CD14-positive monocyte (primary cell): ENCODE measurements around the gene DNMT3L. TPM values are rescaled to one million over a fixed set of nuclear protein-coding genes. Genes with fewer than 3 reads are reported as not detected.

ENCODE experiments used
- DNase-seq, 3 donors: peaks; one replicate each; pipeline ENCODE4 v3.0.0-alpha.2; 2011 to 2022
- H2AFZ ChIP-seq: 2 replicates; pipeline ENCODE4 v1.6.0; 2012; ENCODE audit warnings: mild to moderate bottlenecking, low read depth, low read length, inconsistent platforms; ENCODE audit not compliant: insufficient read depth, poor library complexity, severe bottlenecking
- H3K27ac ChIP-seq, 2 donors: 1 replicate in 1 of 2; 2 replicates in 1 of 2; pipeline ENCODE4 v1.5.1; 2012 to 2013; ENCODE audit warnings: low read length in 2 of 2, control low read depth in 1 of 2, inconsistent platforms in 1 of 2, low read depth in 1 of 2, mild to moderate bottlenecking in 1 of 2
- H3K27me3 ChIP-seq, 2 donors: one replicate each; pipeline versions ENCODE4 v1.6.0 to v1.6.1; 2011 to 2013; ENCODE audit warnings: low read length in 2 of 2; ENCODE audit not compliant: control insufficient read depth in 2 of 2, insufficient read depth in 2 of 2
- H3K36me3 ChIP-seq, 2 donors: replicated peaks in 1 of 2; 1 replicate in 1 of 2; 2 replicates in 1 of 2; pipeline versions ENCODE4 v1.5.1 to v1.6.1; 2012 to 2013; ENCODE audit warnings: low read length in 2 of 2, control low read depth in 1 of 2, inconsistent platforms in 1 of 2, mild to moderate bottlenecking in 1 of 2; ENCODE audit not compliant: insufficient read depth in 2 of 2, control insufficient read depth in 1 of 2
- H3K4me1 ChIP-seq, 2 donors: 1 replicate in 1 of 2; 2 replicates in 1 of 2; pipeline versions ENCODE4 v1.5.1 to v1.6.1; 2012 to 2013; ENCODE audit warnings: low read length in 2 of 2, control low read depth in 1 of 2, inconsistent platforms in 1 of 2, mild to moderate bottlenecking in 1 of 2, moderate library complexity in 1 of 2; ENCODE audit not compliant: insufficient read depth in 2 of 2, control insufficient read depth in 1 of 2
- H3K4me2 ChIP-seq: replicated peaks from 2 replicates; pipeline ENCODE3; 2012; ENCODE audit warnings: low read length, moderate library complexity, mild to moderate bottlenecking; ENCODE audit not compliant: poor library complexity, severe bottlenecking; ENCODE audit errors: extremely low read depth
- H3K4me3 ChIP-seq, 3 experiments: fragments of 200-600 bp in 1 of 3; sonication (generic) in 1 of 3; replicated peaks in 1 of 3; 1 replicate in 2 of 3; 2 replicates in 1 of 3; pipeline ENCODE4 v1.5.1; 2011 to 2013; ENCODE audit warnings: low read length in 3 of 3, mild to moderate bottlenecking in 3 of 3, control low read depth in 2 of 3, low read depth in 2 of 3, inconsistent platforms in 1 of 3, moderate library complexity in 1 of 3
- H3K79me2 ChIP-seq: 2 replicates; pipeline ENCODE4 v1.6.0; 2012; ENCODE audit warnings: mild to moderate bottlenecking, control low read depth, inconsistent platforms, low read length, moderate library complexity; ENCODE audit not compliant: insufficient read depth
- H3K9ac ChIP-seq: 2 replicates; pipeline ENCODE4 v1.6.0; 2017; ENCODE audit warnings: low read length, mild to moderate bottlenecking; ENCODE audit not compliant: insufficient read depth, poor library complexity, severe bottlenecking
- H3K9me3 ChIP-seq, 2 donors: replicated peaks in 1 of 2; 1 replicate in 1 of 2; 2 replicates in 1 of 2; pipeline versions ENCODE4 v1.5.1 to v1.6.1; 2012 to 2013; ENCODE audit warnings: low read length in 2 of 2, control low read depth in 1 of 2; ENCODE audit not compliant: control insufficient read depth in 1 of 2, insufficient read depth in 1 of 2
- H4K20me1 ChIP-seq: 2 replicates; pipeline ENCODE4 v1.6.0; 2012; ENCODE audit warnings: mild to moderate bottlenecking, low read length, control low read depth, moderate library complexity; ENCODE audit not compliant: insufficient read depth
- H3K27ac Mint-ChIP-seq, 7 donors: one replicate each; pipeline ENCODE4 v1.8.0; 2020; ENCODE audit warnings: mild to moderate bottlenecking in 7 of 7, mixed read lengths in 7 of 7, moderate library complexity in 6 of 7, inconsistent platforms in 2 of 7
- H3K27me3 Mint-ChIP-seq, 3 donors: one replicate each; pipeline ENCODE4 v1.8.0; 2021 to 2022; ENCODE audit warnings: low read depth in 3 of 3, mild to moderate bottlenecking in 3 of 3, mixed read lengths in 3 of 3, moderate library complexity in 3 of 3, inconsistent platforms in 1 of 3
- H3K36me3 Mint-ChIP-seq, 2 donors: one replicate each; pipeline ENCODE4 v1.8.0; 2020; ENCODE audit warnings: mixed read lengths in 2 of 2, inconsistent platforms in 1 of 2, mild to moderate bottlenecking in 1 of 2
- H3K4me1 Mint-ChIP-seq: one replicate; pipeline ENCODE4 v1.8.0; 2020; ENCODE audit warnings: mild to moderate bottlenecking, mixed read lengths
- H3K4me3 Mint-ChIP-seq, 2 donors: one replicate each; pipeline ENCODE4 v1.8.0; 2020; ENCODE audit warnings: mild to moderate bottlenecking in 2 of 2, mixed read lengths in 2 of 2, moderate library complexity in 1 of 2
- H3K9me3 Mint-ChIP-seq, 7 donors: one replicate each; pipeline ENCODE4 v1.8.0; 2020 to 2022; ENCODE audit warnings: mixed read lengths in 7 of 7, mild to moderate bottlenecking in 6 of 7, moderate library complexity in 6 of 7, inconsistent platforms in 2 of 7
- WGBS: methylation state at CpG from one replicate; pipeline ENCODE4 v1.1.5; 2013; ENCODE audit warnings: missing lambda C conversion rate; ENCODE audit not compliant: insufficient coverage; 5-methylcytosine and 5-hydroxymethylcytosine counted together
- intact Hi-C, 2 donors: fragments of 100-400 bp; cut with micrococcal nuclease; formaldehyde crosslinking; loops; one replicate each; pipeline versions ENCODE4 v1.15.0 to v1.15.1; 2023
- polyA plus RNA-seq, 3 donors: library from polyadenylated mRNA; depleted of rRNA in 1 of 3; unstranded in 2 of 3; stranded (reverse) in 1 of 3; fragments of 300-500 nt in 2 of 3; fragments of >200 nt in 1 of 3; fragmentation: Illumina TruSeq in 2 of 3; gene quantifications; 1 replicate in 2 of 3; 2 replicates in 1 of 3; pipeline ENCODE4 v1.2.3, GENCODE V29; 2012 to 2021
- TF ChIP-seq, protein P1 (sequence below): fragments of 200-600 bp; IDR thresholded peaks from one replicate; pipeline ENCODE4 v1.8.0; 2022; ENCODE audit warnings: antibody characterized with exemption, mild to moderate bottlenecking

Gene DNMT3L
- polyA plus RNA-seq, 3 donors = not detected

DNA sequence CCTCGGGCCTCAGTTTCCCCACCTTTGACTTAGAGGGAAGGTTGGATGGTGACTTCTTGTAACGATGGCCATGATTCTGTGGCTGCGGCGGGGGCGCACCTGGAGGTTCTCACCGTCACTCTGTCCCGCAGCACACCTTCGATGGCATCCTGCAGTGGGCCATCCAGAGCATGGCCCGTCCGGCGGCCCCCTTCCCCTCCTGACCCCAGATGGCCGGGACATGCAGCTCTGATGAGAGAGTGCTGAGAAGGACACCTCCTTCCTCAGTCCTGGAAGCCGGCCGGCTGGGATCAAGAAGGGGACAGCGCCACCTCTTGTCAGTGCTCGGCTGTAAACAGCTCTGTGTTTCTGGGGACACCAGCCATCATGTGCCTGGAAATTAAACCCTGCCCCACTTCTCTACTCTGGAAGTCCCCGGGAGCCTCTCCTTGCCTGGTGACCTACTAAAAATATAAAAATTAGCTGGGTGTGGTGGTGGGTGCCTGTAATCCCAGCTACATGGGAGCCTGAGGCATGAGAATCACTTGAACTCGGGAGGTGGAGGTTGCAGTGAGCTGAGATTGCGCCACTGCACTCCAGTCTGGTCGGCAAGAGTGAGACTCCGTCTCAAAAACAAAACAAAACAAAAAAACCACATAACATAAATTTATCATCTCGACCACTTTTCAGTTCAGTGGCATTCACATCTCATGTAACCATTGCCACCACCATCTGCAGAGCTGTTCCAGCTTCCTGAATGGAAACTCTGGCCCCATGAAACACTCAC is 36.0 kb upstream of the DNMT3L start:
- TF ChIP-seq, protein P1, sequence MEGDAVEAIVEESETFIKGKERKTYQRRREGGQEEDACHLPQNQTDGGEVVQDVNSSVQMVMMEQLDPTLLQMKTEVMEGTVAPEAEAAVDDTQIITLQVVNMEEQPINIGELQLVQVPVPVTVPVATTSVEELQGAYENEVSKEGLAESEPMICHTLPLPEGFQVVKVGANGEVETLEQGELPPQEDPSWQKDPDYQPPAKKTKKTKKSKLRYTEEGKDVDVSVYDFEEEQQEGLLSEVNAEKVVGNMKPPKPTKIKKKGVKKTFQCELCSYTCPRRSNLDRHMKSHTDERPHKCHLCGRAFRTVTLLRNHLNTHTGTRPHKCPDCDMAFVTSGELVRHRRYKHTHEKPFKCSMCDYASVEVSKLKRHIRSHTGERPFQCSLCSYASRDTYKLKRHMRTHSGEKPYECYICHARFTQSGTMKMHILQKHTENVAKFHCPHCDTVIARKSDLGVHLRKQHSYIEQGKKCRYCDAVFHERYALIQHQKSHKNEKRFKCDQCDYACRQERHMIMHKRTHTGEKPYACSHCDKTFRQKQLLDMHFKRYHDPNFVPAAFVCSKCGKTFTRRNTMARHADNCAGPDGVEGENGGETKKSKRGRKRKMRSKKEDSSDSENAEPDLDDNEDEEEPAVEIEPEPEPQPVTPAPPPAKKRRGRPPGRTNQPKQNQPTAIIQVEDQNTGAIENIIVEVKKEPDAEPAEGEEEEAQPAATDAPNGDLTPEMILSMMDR = peak; percentile 85
- H3K79me2 ChIP-seq = peaks cover 26% of the 10 kb centered on the region
- Mint-ChIP-seq H3K27ac (peak overlapping the region; percentile 54 to 92 (median 77)), H3K4me3 (peak overlapping the region; percentile 66 to 76), H3K36me3 (no peaks in the 10 kb centered on the region), H3K4me1 (peaks cover 38% of the 10 kb centered on the region), H3K27me3 (peaks cover 2 to 11% (median 4%) of the 10 kb centered on the region in 3 donors), H3K9me3 (no peaks in the 10 kb centered on the region)
- WGBS = 32% methylated on average over 13 of the region's 22 CpGs
- peaks cover 0 to 2% of the 10 kb centered on the region in 2 donors for H3K27me3 ChIP-seq
- intact Hi-C loops = no loop called here
- peaks cover 37 to 47% of the 10 kb centered on the region in 2 donors for H3K4me1 ChIP-seq
- H4K20me1 ChIP-seq = peaks cover 24% of the 10 kb centered on the region
- peak overlapping the region; percentile 13 to 51 for H3K27ac ChIP-seq
- peak; percentile 78 to 88 (median 81) for DNase-seq
- H3K9me3 ChIP-seq = no peaks in the 10 kb centered on the region
- H3K4me2 ChIP-seq = peak overlapping the region; percentile 59
- H2AFZ ChIP-seq = peak overlapping the region; percentile 56
- no peaks in the 10 kb centered on the region for H3K36me3 ChIP-seq
- H3K4me3 ChIP-seq = peak overlapping the region in 1 of 3 experiments; percentile 47
- H3K9ac ChIP-seq = no peak overlapping the region

DNA sequence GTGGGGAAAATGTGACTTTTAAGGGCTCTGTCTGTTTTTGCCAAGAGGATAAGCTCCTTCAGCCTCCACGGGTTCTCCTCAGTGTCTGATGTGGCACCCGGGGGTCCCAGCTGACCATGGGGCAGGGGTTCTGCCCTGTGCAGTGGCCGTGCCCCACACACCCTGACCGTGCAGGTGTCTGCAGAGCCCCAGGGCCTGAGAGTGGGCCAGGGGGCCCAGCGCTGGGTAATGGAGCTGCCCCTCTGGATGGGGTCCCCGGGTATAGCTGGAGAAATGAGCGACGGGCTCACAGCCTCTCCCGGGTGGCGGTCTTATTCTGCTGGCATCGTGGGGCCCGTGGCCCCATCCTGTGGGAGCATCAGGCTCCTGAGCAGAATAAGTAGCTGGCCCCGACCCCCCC is 35.2 kb upstream of the DNMT3L start:
- no peaks in the 10 kb centered on the region for H3K36me3 Mint-ChIP-seq
- TF ChIP-seq, protein P1 = no peak
- DNase-seq = no peak
- Histone ChIP-seq H4K20me1 (peaks cover 16% of the 10 kb centered on the region), H3K4me3 (no peak overlapping the region), H3K27ac (no peak overlapping the region), H3K4me1 (peaks cover 31 to 39% of the 10 kb centered on the region in 2 donors), H3K9ac (no peak overlapping the region), H3K9me3 (no peaks in the 10 kb centered on the region), H2AFZ (no peak overlapping the region), H3K36me3 (no peaks in the 10 kb centered on the region), H3K79me2 (peaks cover 18% of the 10 kb centered on the region), H3K4me2 (no peak overlapping the region), H3K27me3 (peaks cover 0 to 2% of the 10 kb centered on the region in 2 donors)
- peaks cover 30% of the 10 kb centered on the region for H3K4me1 Mint-ChIP-seq
- WGBS = 90% methylated on average over 12 of the region's 13 CpGs
- intact Hi-C loops = no loop called here
- peaks cover 2 to 11% (median 4%) of the 10 kb centered on the region in 3 donors for H3K27me3 Mint-ChIP-seq
- H3K9me3 Mint-ChIP-seq = peaks cover 0 to 1% (median 0%) of the 10 kb centered on the region in 7 donors
- H3K27ac Mint-ChIP-seq = no peak overlapping the region
- no peak overlapping the region for H3K4me3 Mint-ChIP-seq
